ENCODE measurements around the gene CA14. TPM values are rescaled to one million over a fixed set of nuclear protein-coding genes. Genes with fewer than 3 reads are reported as not detected.
A peak's percentile ranks its signal among the peaks of the same experiment; 100 is the strongest.
"Not testable (repeated sequence)": the region's sequence is repeated elsewhere in the genome, so short reads cannot be mapped to it uniquely, and the experiment has no call there.

Gene CA14
- total RNA-seq, 1 donor from 2014 or later: 0.48 TPM

GRCh38 chr1:150280138-150280707 lies 22.6 kb downstream of the CA14 start:
- DNase-seq (ENCODE audit: low spot score): no peak

GRCh38 chr1:150281221-150281757 lies 23.7 kb downstream of the CA14 start:
- DNase-seq (ENCODE audit: low spot score): peak; percentile 79

- DNase-seq (ENCODE audit: low spot score): peak; percentile 97
Observed at GRCh38 chr1:150281758-150282557, 24.4 kb downstream of the CA14 start, which contains the start of gene CIART. Gene CIART (plus strand): TSS chr1:150282554. CDS start chr1:150283268, 714 bp downstream.

GRCh38 chr1:150282558-150282958 lies 25.0 kb downstream of the CA14 start:
- DNase-seq (ENCODE audit: low spot score): no peak

- no peak for DNase-seq (ENCODE audit: low spot score)
Observed at GRCh38 chr1:150283260-150283659, 25.7 kb downstream of the CA14 start.

GRCh38 chr1:150288382-150288781 lies 30.8 kb downstream of the CA14 start:
- no peak for DNase-seq (ENCODE audit: low spot score)

- no peak for DNase-seq (ENCODE audit: low spot score)
Observed at GRCh38 chr1:150288822-150289221, 31.2 kb downstream of the CA14 start.

GRCh38 chr1:150293433-150294253 lies 36.1 kb downstream of the CA14 start, which contains the start of gene MRPS21:
Gene MRPS21 (plus strand): TSS chr1:150293861. CDS start chr1:150294367, 506 bp downstream.
- peak; percentile 98 for DNase-seq (ENCODE audit: low spot score)

GRCh38 chr1:150295476-150295875 lies 37.9 kb downstream of the CA14 start:
- DNase-seq (ENCODE audit: low spot score): no peak

- no peak for DNase-seq (ENCODE audit: low spot score)
Observed at GRCh38 chr1:150299716-150300115, 42.1 kb downstream of the CA14 start.

GRCh38 chr1:150302338-150302737 lies 44.8 kb downstream of the CA14 start:
- no peak for DNase-seq (ENCODE audit: low spot score)

GRCh38 chr1:150302902-150303301 lies 45.3 kb downstream of the CA14 start:
- no peak for DNase-seq (ENCODE audit: low spot score)

- not testable (repeated sequence) for DNase-seq (ENCODE audit: low spot score)
Observed at GRCh38 chr1:150308585-150308984, 51.0 kb downstream of the CA14 start.

- DNase-seq (ENCODE audit: low spot score): no peak
Observed at GRCh38 chr1:150309758-150310508, 52.4 kb downstream of the CA14 start.

GRCh38 chr1:150311762-150312161 lies 54.2 kb downstream of the CA14 start:
- no peak for DNase-seq (ENCODE audit: low spot score)

Other genes with a start within 250 kb of the CA14 start
- 16.4 TPM for gene OTUD7B, start 247.0 kb upstream of the CA14 start, total RNA-seq (ENCODE audit: insufficient read depth, low replicate concordance)
- gene VPS45, start 190.0 kb upstream of the CA14 start, total RNA-seq (ENCODE audit: insufficient read depth, low replicate concordance): 43.6 TPM
- 84.7 TPM for gene PLEKHO1, start 107.9 kb upstream of the CA14 start, total RNA-seq (ENCODE audit: insufficient read depth, low replicate concordance)
- 29.9 TPM for gene ANP32E, start 21.7 kb upstream of the CA14 start, total RNA-seq (ENCODE audit: insufficient read depth, low replicate concordance)
- gene APH1A, start 11.2 kb downstream of the CA14 start, total RNA-seq (ENCODE audit: insufficient read depth, low replicate concordance): 49.6 TPM
- 75.4 TPM for gene C1orf54, start 15.0 kb downstream of the CA14 start, total RNA-seq (ENCODE audit: insufficient read depth, low replicate concordance)
- 3.4 TPM for gene CIART, start 24.8 kb downstream of the CA14 start, total RNA-seq (ENCODE audit: insufficient read depth, low replicate concordance)
- gene MRPS21, start 36.1 kb downstream of the CA14 start, total RNA-seq (ENCODE audit: insufficient read depth, low replicate concordance): 32.0 TPM
- 74.4 TPM for gene PRPF3, start 63.8 kb downstream of the CA14 start, total RNA-seq (ENCODE audit: insufficient read depth, low replicate concordance)
- 11.1 TPM for gene RPRD2, start 106.4 kb downstream of the CA14 start, total RNA-seq (ENCODE audit: insufficient read depth, low replicate concordance)
- gene TARS2, start 229.6 kb downstream of the CA14 start, total RNA-seq (ENCODE audit: insufficient read depth, low replicate concordance): 17.8 TPM